HG02885 (cell line): Measurements from ENCODE around the gene HMGCL.
A peak's percentile ranks its signal among the peaks of the same experiment; 100 is the strongest.
"Not testable (repeated sequence)": the region's sequence is repeated elsewhere in the genome, so short reads cannot be mapped to it uniquely, and the experiment has no call there.

Experiments used
- ATAC-seq: cut with Tn5 transposase; IDR thresholded peaks from one replicate; pipeline ENCODE4 v1.9.1; 2021; ENCODE audit warnings: mild to moderate bottlenecking; ENCODE audit not compliant: unreplicated experiment, poor library complexity

HMGCL gene

DNA sequence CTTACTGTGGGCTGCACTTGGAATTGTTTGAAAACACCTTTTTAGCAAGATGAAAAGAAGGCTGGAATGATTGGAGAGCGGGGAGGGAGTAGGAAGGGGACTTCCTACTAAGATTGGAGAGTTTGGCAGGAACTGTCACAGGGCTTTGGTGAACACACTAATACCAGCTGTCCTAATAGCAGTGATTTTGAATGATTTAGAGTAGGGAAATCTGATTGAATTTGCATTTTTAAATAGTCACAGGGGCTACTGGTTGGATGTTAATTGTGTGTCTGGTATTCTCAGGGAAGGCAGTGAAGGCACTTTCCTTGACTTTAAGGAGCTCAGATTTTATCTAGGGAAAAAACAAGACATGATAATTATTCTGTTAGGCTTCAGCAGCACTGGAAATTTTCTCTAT lies 2.5 kb upstream of the HMGCL start:
- ATAC-seq: no peak

DNA sequence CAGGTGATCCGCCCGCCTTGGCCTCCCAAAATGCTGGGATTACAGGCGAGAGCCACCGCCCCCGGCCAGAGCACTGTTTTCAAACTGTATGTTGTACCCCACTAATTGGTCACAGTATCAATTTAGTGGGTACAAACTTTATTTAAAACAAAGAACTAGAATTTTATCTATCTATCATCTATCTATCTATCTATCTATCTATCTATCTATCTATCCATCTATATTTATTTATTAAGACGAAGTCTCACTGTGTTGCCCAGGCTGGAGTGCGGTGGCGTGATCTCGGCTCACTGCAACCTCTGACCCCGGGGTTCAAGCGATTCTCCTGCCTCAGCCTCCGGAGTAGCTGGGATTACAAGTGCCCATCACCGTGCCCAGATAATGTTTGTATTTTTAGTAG lies 1.4 kb upstream of the HMGCL start:
- ATAC-seq: not testable (repeated sequence)

DNA sequence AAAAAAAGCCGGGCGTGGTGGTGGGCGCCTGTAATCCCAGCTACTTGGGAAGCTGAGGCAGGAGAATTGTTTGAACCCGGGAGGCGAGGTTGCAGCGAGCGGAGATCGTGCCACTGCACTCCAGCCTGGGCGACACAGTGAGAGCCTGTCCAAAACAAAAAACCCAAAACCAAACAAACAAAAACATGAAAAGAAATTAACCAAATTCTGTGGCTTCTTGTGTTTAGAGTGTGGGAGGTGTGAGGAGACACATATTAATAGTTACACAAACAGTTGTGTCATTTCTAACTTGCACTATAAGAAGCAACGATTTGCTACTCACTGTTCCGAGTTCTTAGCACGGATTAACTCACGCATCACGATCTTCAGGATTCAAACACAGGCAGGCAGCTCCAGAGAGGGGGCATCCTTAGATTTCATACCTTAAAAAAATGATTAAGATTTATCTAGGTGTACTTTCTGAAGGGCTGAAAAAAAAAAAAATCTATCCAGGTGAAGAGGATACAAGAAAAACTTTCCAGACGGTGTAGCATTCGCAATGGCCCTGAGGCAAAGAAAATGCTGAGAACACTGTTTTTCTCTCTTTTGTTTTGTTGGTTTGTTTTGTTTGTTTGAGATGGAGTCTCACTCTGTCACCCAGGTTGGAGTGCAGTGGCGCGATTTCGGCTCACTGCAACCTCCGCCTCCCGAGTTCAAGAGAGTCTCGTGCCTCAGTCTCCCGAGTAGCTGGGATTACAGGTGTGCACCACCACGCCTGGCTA lies 713 bp upstream of the HMGCL start:
- peak; percentile 65 for ATAC-seq

DNA sequence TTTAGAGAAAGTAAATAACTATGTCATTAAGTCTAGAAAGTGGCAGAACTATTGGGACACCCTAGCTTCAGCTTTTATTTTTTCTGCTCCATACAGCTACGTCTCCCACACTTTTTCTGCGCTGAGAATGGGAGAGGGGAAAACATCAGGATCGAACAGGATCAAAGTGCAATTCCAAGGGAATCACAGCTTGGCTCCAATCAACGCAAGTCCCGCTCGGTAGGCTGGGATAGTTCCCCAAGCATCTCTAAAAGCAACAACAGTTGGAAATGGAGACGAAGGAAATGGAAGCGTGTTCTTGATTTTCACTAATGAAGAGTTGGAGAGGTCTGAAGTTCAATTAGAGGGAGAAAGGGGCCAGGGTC lies 536 bp downstream of the HMGCL start:
- no peak for ATAC-seq

DNA sequence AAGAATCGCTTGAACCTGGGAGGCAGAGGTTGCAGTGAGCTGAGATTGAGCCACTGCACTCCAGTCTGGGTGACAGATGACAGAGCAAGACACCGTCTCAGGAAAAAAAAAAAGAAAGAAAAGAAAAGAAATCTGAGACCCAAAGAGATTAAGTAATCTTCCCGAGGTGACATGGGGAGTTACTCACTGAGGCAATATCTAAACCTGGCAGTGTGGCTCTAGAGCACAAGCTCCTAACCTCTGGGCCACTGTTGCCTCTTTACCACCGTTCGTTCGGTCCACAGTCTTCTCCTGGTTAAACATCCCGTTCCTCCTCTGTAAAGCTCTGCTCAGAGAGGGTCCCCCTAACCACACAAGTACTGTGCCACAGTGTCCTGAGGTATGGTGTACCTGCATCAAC lies 1.5 kb downstream of the HMGCL start:
- ATAC-seq: no peak

DNA sequence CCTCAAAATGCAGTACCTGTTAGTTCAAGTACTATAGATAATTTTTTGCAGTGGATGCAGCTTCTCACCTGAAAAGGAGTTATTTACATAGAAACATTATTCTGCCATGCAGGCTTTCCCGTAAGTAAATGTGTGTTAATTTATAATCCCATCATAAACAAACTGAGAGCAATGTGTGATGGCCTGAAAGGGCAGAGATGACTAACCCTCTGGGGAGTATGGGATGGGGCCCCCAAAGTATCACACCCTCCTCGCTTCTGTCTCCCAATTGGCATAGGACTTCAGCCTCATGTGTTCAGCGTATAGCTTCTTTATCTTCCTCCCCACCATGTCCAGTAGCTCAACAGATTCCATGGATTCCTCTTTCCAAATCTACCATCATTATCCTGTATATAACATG lies 7.6 kb downstream of the HMGCL start:
- no peak for ATAC-seq

DNA sequence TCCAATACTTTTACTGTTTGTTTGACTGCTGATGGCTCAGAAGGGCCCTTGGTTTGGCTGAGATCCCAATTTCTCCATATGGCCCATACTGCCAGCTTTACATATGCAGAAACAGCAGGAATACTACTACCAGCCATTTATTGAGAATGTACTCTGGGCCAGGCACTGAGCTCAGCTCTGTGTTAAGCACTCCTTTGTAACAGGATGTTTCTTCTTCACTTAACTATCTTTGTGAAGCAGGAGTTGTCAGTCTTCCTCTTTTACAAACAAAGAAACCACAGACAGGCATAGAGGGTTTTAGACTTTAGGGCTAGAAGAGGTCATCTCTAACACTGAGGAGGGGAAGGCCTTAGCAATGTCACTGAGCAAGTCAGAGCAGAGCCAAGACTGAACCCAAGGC lies 8.3 kb downstream of the HMGCL start:
- ATAC-seq: no peak

DNA sequence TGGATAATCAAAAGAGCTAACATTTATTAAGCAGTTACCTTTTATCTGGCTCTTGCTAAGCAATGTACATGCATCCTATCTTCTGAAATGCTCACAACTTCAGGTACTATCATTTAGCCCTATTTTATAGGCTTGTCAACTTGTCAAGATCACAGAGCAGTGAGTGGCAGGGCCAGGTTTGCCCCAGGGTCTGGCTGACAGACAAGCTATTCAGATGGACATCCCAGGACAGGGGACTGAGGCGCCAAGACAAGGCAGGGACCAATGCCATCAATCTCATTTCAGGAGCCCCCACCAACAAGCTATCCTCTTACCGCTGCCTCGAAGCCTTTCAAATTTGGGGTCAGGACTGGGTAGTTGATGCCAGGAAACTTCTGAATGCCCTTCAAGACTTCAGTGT lies 8.9 kb downstream of the HMGCL start:
- ATAC-seq: no peak

DNA sequence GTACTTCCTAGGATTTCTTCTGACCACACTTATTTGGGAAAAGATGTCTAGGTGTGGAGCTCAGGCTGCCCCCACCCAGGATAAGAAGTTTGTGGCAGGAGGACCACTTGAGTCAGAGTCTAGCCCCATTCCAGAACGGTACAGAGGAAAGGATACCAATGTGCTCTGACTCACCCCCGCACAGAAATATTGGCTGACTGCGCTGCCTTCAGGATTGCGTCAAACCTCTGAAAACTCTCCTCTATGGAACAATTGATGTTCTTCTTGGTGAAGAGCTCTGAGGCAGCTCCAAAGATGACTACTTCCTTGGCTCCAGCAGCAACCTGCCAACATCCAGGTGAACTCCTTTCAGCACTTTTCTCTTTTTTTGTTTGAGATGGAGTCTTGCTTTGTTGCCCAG lies 11.2 kb downstream of the HMGCL start:
- ATAC-seq: no peak

DNA sequence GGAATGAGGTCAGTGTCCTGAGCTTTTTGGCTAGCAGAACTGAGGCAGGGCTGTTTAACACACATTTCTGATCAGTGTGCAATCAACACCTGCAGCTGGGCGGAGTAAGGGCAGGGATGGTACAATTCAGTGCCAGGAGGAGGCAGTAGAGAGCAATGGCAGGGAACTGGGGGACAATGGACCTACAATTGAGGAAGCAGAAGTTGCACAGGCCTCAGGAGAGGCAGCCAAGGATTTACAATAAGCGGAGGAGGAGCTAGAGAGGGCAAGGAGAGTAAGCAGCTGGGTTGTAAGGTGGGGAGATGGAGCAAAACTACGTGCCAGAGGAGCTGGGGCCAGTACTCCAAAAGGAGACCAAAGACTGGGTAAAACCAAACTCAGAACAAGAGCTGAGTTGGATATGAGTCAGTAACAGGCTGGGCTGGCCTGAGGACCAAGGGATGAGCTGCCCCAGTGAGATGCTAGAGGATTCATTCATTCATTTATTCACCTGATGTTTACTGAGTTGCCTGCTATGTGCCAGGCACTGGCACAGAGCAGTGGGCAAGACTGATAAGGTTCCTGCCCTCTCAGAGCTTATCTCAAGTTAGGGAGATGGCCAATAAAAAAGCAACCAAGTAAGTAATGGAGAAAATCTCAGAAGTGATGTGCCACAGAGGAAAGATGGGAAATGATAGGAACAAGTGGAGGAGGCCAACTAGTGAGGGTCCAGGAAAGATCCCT lies 14.2 kb downstream of the HMGCL start:
- peak; percentile 47 for ATAC-seq

DNA sequence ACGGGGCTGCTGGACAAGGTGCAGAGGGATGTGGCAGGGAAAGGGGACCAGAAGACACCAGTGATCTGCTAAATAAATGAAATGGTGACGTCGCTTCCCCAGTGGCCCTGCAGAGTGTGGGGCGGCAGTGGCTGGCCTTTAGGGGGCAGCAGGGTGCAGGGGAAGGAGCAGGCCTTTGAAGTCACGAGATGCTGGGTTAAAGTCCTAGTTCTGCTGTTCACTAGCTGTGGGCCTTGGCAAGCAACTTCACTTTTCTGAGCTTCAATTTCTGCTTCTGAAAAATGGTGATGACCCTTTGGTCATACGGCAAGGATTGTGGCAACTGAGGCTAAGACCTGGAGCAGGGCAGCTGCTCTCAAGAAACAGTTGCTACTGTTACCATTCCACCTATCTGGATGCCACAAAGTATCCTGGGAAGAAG lies 15.5 kb downstream of the HMGCL start:
- ATAC-seq: peak; percentile 50

DNA sequence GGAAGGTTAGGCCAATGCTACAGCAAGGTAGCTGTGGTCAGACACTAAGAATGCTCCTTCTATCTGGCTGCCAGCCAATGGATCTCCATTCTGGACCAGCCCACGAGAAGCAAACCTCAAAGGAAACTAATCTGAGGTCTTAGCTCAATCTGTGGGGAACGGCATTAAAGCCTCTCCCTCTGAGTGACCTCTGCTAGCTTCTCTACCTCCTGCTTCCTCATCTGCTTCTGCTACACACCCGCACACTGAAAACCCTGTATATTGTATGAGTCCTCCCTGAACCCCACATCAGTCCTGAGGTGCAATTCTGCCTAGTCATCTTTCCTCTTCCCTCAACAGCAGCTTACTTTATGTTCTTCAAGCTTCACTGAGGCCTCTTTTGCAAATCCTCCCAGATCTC lies 17.8 kb downstream of the HMGCL start:
- ATAC-seq: no peak

DNA sequence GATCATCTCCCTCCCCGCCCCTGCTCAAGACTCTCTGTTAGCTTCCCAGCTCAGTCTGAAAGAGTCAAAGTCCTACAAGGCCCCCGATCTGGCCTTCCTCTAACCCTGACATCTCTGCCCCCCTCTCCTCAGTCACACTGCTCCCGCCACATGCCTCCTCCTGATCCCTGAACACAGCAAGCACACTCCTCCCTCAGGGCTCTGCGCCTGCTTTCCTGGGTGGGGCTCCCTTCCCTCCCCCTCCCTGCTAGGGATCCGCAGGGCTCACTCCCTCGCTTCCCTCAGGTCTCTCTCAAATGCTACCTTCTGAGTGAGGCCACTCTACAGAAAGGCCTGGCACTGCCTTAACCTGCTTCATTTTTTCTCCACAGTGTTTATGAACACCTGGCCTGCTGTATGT lies 18.9 kb downstream of the HMGCL start:
- no peak for ATAC-seq

DNA sequence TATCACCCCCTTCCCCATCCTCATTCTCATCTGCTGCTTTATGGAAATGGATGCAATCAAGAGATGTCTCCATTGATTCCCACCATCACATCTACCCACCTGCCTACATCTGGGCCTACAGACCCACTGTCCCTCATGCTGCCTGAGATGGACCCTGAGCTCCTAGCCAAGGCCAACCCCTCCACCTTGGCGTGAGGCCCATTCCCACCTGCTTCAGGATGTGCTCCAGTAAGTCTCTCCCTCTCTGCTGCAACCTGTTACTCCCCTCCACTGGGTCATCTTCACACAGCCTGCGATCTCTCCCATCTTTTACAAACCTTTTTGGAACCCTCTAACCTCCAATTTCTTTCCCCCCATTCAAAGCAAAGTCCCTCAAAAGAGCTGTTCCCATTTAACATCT lies 20.2 kb downstream of the HMGCL start:
- ATAC-seq: no peak

DNA sequence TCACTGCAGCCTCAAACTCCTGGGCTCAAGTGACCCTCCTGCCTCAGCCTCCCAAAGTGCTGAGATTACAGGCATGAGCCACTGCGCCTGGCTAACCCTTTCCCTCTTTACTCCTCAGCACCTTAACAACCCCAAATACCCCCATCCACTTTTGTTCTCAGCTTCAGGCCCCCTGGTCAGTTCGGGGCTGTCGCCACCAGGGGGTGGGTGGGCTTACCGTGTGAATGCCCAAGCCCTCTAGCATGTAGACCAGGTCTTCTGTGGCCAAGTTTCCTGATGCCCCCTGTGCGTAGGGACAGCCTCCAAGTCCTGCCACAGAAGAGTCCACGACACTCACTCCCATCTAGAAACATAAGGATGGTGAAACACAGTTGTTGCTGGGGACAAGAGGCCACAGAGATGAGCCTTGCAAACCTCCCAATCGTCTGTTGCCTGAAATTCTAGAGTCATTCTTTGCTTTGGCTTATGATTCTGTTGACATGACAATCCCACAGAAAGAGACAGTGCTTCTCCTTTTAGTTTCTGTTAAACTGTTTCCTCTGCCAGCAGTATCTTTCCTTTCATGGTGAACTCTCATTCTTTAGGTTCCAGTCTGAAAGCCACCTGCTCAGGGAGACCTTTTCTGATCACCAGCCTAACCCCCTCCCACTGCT lies 20.9 kb downstream of the HMGCL start:
- no peak for ATAC-seq

DNA sequence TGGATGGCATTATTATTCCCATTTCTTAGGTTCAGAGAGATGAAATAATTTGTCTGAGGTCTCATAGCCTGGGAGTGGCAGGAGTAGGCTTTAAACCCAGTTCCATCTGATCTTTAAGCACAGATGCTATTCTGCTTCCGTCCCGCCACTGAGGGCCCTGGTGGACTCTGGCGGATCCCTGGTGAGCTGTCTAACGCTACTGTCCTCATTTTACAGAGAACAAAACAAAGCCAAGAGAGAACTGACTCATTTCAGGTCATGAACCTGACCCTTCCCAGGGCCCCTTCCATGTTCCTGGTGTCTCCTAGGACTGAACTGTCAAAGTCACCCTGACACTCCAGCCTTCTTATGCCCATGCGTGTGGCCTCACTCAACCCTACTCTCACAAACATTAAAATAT lies 21.6 kb downstream of the HMGCL start:
- ATAC-seq: no peak

DNA sequence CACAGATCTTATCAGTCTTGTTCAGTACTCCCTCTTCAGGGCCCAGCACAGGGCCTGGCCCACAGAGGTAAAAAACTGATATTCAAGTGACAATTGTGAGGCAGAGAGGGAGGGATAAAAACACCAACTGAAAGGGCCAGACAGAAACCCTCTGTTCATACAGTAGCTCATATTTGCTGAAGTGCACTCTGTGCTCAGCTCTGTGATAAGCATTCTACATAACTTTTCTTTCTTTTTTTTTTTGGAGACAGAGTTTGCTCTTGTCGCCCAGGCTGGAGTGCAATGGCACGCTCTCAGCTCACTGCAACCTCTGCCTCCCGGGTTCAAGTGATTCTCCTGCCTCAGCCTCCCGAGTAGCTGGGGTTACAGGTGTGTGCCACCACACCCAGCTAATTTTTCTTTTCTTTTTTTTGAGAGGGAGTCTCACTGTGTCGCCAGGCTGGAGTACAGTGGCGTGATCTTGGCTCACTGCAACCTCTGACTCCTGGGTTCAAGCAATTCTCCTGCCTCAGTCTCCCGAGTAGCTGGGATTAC lies 22.4 kb downstream of the HMGCL start:
- not testable (repeated sequence) for ATAC-seq

DNA sequence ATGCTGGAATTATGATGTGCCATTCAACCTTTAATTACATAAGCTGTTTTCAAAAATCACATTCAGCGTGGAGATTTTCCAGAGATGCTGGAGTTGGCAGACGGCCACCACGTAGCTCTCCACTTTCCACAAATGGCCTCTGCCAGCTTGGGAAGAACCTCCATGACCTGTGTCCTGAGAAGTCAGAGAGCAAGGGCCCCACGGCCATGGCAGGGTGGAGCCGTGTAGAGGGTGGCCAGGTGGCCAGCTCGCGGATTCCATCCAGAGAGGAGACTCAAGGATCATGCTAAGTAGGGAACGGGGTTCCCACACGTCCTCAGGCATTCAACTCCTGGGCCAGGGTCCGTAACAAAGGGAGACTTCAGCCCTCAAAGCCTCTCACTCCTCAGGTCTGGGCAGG lies 23.4 kb downstream of the HMGCL start:
- ATAC-seq: no peak

DNA sequence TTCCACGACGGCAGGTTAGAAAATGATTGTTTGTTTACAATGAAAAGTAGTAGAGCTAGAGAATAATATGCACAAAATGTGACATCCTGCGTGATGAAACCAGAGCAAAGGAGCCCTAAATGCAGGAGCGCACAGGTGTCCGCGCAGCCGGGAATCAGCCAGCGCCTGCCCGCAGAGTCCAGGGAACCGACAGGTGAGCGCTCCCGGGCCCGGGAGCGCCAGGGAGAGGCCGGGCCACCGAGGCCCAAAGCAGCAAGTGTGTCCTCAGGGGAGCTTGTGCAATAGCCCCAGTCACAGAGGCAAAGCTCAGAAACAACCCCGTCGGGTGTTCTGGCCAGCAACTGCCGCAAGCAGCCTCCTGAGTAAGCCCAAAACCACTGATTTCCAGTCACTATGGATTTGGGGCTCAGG lies 23.9 kb downstream of the HMGCL start:
- ATAC-seq: no peak

DNA sequence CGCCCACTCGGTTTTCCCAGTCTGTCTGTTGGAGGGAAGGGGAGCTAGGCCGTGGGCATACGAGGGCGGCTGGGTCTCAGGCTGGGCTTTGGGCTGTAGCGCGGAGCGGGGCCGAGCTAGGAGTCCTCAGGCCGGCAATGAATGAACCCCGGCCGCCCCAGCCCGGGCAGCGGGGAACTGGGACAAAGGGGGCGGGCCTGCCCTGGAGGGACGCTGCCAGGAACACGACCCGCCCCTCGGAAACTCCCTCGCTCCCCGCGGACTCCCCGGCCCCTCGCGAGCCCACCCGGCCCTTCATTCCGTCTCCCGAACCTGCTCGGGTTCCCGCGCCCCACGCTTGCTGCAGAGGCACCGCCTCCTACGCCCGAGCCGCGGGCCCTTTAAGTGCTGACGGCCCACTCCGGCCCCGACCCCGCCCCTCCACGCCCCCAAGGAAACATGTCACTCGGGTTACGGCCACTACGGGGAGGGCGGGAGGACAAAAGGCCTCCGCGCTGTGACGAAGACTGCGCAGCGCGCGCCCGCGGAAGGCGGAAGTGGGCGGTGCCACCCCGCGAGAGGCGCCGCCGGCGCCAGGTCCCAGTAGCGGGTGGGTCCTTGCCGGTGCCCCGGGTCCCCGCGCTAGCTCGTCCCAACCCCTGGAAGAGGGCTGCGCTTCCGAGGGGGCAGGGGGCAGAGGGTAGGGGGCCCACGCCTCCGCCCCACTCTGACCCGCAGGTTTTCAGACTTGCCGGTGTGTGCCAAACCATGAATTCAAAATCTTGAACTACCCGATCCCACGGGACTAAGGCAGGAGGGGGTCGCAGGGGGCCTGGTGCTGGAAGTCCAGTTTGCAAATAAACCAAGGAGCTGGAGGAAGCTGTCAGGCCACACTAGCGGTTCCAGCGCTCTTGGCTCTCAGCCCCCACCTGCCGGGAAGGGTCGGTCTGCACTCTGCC lies 24.6 kb downstream of the HMGCL start, which contains the start of gene GALE:
TSS of gene GALE (minus strand) at position 355 of the 938 bp plus-strand sequence. CDS start 1,747 bp downstream, outside the sequence.
- peak; percentile 81 for ATAC-seq
